OCI-LY3 (cell line): ENCODE data around the gene TANGO2.

Experiments used
- H2AFZ ChIP-seq: fragments of 200-600, 300-600 bp; shearing (Covaris generic); 2 replicates; pipeline ENCODE4 v1.6.0; 2014; ENCODE audit warnings: antibody characterized with exemption, low read depth, low read length
- H3K27ac ChIP-seq: fragments of 200-600, 300-600 bp; sonication (generic); 2 replicates; pipeline ENCODE4 v1.5.1; 2014; ENCODE audit warnings: mild to moderate bottlenecking, low read length, moderate library complexity, mixed read lengths
- H3K27me3 ChIP-seq: fragments of 200-600, 300-600 bp; sonication (generic); 2 replicates; pipeline ENCODE4 v1.6.1; 2014; ENCODE audit warnings: low read depth, low read length, mixed read lengths
- H3K36me3 ChIP-seq: fragments of 200-600, 300-600 bp; sonication (generic); replicated peaks from 2 replicates; pipeline ENCODE3; 2014; ENCODE audit warnings: low read depth, low read length, mixed read lengths
- H3K4me1 ChIP-seq: fragments of 300-600, 200-600 bp; sonication (generic); 2 replicates; pipeline ENCODE4 v1.6.1; 2014; ENCODE audit warnings: low read length, mixed read lengths
- H3K4me2 ChIP-seq: fragments of 200-600, 300-600 bp; sonication (generic); 2 replicates; pipeline ENCODE4 v1.6.1; 2014; ENCODE audit warnings: low read length, mixed read lengths
- H3K4me3 ChIP-seq: fragments of 300-600, 200-600 bp; sonication (generic); 2 replicates; pipeline ENCODE4 v1.5.1; 2014; ENCODE audit warnings: antibody characterized with exemption, mild to moderate bottlenecking, low read length, moderate library complexity
- H3K79me2 ChIP-seq: fragments of 300-600, 200-600 bp; shearing (Covaris generic); 2 replicates; pipeline ENCODE4 v1.6.1; 2014; ENCODE audit warnings: mild to moderate bottlenecking, low read length, mixed read lengths
- H3K9ac ChIP-seq: fragments of 300-600, 200-600 bp; shearing (Covaris generic); 2 replicates; pipeline ENCODE4 v1.6.0; 2014; ENCODE audit warnings: mild to moderate bottlenecking, low read length, moderate library complexity
- H3K9me3 ChIP-seq: fragments of 200-600, 300-600 bp; shearing (Covaris generic); 2 replicates; pipeline ENCODE4 v1.6.1; 2014; ENCODE audit warnings: low read length, mixed read lengths; ENCODE audit not compliant: insufficient read depth
- H4K20me1 ChIP-seq: fragments of 200-600, 300-600 bp; sonication (generic); 2 replicates; pipeline ENCODE4 v1.6.1; 2016; ENCODE audit warnings: low read length, mixed read lengths; ENCODE audit not compliant: insufficient read depth
- EZH2phosphoT487 ChIP-seq: fragments of 200-600 bp; shearing (Covaris generic); IDR thresholded peaks from 2 replicates; pipeline ENCODE4 v1.6.1; 2018; ENCODE audit warnings: antibody characterized with exemption, mixed run types, low read depth
- TF ChIP-seq, protein P1 (sequence below): fragments of 200-600, 300-600 bp; sonication (generic); IDR thresholded peaks from 2 replicates; pipeline ENCODE4 v1.5.1; 2014; ENCODE audit warnings: antibody characterized with exemption, low read length, low read depth

Gene TANGO2

GRCh38 chr22:20019661-20020532 lies 1.0 kb upstream of the TANGO2 start:
- Histone ChIP-seq H2AFZ (0 out of 2 replicates have a peak overlapping the region, but pooled peaks have one; percentile 24), H4K20me1 (no peaks in the 10 kb centered on the region), H3K36me3 (no peaks in the 10 kb centered on the region), H3K27me3 (peaks cover 15% of the 10 kb centered on the region), H3K4me1 (peaks cover 28% of the 10 kb centered on the region), H3K27ac (no peak overlapping the region), H3K79me2 (peaks cover 15% of the 10 kb centered on the region), H3K9ac (peak overlapping the region; percentile 79), H3K4me2 (peak overlapping the region; percentile 86), H3K9me3 (no peaks in the 10 kb centered on the region), H3K4me3 (peak overlapping the region; percentile 79)
- TF ChIP-seq, protein P1, sequence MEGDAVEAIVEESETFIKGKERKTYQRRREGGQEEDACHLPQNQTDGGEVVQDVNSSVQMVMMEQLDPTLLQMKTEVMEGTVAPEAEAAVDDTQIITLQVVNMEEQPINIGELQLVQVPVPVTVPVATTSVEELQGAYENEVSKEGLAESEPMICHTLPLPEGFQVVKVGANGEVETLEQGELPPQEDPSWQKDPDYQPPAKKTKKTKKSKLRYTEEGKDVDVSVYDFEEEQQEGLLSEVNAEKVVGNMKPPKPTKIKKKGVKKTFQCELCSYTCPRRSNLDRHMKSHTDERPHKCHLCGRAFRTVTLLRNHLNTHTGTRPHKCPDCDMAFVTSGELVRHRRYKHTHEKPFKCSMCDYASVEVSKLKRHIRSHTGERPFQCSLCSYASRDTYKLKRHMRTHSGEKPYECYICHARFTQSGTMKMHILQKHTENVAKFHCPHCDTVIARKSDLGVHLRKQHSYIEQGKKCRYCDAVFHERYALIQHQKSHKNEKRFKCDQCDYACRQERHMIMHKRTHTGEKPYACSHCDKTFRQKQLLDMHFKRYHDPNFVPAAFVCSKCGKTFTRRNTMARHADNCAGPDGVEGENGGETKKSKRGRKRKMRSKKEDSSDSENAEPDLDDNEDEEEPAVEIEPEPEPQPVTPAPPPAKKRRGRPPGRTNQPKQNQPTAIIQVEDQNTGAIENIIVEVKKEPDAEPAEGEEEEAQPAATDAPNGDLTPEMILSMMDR: no peak
- TF ChIP-seq EZH2phosphoT487: no peak

- Histone ChIP-seq H2AFZ (no peak overlapping the region), H3K4me1 (peaks cover 28% of the 10 kb centered on the region), H3K4me3 (peak overlapping the region; percentile 86), H3K79me2 (peaks cover 15% of the 10 kb centered on the region), H3K27me3 (peaks cover 15% of the 10 kb centered on the region), H3K27ac (no peak overlapping the region), H3K9ac (peak overlapping the region; percentile 81), H3K4me2 (peak overlapping the region; percentile 99), H3K9me3 (no peaks in the 10 kb centered on the region), H4K20me1 (no peaks in the 10 kb centered on the region), H3K36me3 (no peaks in the 10 kb centered on the region)
- TF ChIP-seq, protein P1: no peak
- TF ChIP-seq EZH2phosphoT487: no peak
These were observed 579 bp downstream of the TANGO2 start for GRCh38 chr22:20021196-20022181.

DNA sequence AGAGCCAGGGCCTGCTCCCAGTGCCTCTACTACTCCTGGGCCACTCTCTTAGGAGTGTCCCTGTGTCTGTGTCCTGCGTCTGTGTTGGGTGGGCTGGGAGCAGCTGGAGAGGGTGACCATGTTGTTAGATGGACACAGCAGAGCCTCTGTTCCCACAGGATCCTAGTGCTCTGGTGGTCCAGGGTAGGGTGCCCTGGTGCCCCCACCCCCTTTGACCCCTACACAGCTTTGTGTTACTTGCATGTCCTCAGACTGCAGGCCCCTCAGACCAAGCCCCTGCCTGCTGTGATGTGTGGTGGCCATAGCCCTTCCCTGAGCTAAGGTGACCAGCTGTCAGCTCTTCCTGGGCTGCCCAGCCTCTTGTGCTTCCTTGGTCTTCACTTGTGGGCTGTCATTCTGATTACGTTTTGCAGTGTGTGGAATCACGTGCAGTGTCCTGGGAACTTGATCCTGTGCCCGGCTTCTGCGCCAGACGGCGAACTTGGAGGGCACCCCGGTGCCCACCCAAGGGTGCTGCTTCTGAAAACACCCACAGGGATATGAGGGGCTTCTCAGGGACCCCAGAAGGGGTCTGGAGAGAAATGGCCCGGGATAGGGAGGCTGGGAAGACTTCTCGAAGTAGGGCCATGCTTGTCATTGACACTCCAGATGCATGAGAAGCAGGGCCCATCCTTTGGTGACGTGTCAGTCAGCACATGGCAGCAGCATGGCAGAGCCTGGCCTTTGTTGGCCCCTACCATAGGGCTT lies 1.5 kb downstream of the TANGO2 start:
- Histone ChIP-seq H3K9me3 (no peaks in the 10 kb centered on the region), H3K27me3 (peaks cover 12% of the 10 kb centered on the region), H3K4me1 (peaks cover 24% of the 10 kb centered on the region), H3K36me3 (no peaks in the 10 kb centered on the region), H3K27ac (no peak overlapping the region), H4K20me1 (no peaks in the 10 kb centered on the region), H3K9ac (peak overlapping the region; percentile 81; the same call in 1 of the 2 replicates), H3K79me2 (peaks cover 15% of the 10 kb centered on the region), H3K4me2 (peak overlapping the region; percentile 99), H3K4me3 (peak overlapping the region; percentile 86), H2AFZ (no peak overlapping the region)
- TF ChIP-seq, protein P1: no peak
- TF ChIP-seq EZH2phosphoT487: no peak
